Embryonic facial prominence (tissue), 1 donor: ENCODE measurements around the gene INPP5J.
"Not testable (repeated sequence)": the region's sequence is repeated elsewhere in the genome, so short reads cannot be mapped to it uniquely, and the experiment has no call there.

Experiments used
- DNase-seq: peaks from one replicate; pipeline ENCODE4 v3.0.0-alpha.2; 2016; ENCODE audit errors: extremely low spot score

The INPP5J gene

DNA sequence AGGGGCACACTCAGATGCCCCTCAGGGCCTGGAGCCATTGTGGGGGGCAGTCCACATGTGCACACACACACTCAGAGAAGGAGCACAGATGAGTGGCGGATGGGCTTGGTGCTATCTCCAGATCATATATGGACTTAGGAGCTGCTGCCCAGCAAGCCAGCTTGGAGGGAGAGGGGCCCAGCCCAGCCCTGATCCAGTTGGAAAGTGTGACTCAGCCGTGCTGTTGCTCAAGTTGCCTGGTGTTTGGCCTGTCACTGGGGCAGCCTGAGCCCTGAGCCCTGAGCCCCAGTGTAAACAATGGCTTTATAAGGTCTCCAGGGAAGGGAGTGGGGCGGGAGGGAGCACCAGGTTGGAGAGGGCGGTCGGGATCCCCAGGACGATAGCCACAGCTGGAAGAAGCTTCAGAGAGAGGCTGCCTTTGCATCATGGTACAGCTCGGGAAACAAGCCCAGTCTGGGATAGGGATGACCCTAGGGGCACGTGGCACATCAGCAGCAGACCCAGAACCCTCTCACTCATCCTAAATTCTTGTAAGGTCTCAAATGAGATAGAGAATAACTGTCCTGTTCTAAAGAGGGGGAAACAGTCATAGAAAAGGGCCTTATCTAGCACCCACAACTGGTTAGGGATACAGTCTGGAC is 20.2 kb upstream of the INPP5J start:
- no peak for DNase-seq

DNA sequence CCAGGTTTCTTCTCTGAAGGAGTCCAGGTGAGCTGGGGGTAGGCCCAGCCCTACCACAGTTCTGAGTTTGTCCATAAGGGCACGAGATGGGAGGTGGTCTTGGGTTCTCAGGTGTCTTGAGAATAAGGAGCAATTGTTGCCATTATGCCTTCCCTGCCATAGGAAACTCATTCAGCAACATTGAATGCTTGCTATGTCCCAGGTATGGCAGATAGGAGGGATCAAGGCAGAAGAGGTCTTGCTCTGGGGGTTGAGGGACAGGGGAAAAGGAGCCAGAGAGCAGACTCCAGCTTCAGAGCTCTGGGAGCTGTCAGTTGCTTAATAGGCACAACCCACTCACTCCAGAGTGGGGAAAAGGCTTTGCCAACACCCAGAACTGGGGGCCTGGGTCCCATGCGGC is 19.7 kb upstream of the INPP5J start:
- no peak for DNase-seq

DNA sequence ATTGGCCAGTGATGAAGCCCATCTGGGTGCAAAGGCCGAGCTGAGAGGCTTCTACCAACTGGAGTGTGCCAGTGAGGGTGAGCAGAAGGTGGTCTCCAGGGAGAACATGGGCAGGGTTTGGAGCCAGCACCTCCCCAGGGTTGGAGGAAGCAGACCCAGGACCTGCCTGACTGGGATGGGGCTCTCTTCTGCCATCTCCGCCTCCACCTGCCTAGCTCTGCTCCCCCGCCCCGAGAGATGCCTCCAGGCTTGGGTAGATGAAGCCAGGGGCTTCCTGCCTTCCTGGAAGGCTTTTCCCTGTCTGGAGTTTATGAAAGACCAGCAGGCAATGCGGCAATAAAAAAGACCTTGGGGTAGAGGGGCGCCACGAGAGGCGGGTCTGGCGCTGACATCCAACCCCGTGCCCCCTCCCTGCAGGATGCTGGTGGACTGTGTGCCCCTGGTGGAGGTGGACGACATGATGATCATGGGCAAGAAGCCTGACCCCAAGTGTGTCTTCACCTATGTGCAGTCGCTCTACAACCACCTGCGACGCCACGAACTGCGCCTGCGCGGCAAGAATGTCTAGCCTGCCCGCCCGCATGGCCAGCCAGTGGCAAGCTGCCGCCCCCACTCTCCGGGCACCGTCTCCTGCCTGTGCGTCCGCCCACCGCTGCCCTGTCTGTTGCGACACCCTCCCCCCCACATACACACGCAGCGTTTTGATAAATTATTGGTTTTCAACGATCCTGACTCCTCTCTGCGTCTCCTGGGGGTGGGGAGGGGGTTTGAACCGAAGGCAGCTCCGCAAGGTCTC is 18.7 kb upstream of the INPP5J start:
- DNase-seq, result no peak

DNA sequence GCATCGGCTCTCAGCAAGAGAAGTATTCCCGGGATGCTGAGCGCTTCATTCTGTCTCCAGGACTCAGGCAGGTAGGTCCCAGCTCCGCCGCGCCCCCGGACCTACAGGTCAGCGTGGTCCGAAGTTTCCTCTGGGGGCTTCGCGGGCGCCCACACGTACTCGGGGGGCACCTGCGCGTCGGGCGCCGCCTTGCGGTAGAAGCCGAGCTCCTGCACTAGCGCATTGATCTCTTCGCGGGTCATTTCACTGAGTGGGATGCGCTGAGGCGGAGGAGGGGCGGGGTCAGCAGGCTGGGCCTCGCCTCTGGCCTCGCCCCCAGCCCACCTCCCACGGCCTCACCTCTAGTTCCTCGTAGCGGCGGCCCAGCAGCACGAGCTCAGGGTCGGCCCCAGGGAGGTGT is 17.9 kb upstream of the INPP5J start:
- DNase-seq, result no peak

DNA sequence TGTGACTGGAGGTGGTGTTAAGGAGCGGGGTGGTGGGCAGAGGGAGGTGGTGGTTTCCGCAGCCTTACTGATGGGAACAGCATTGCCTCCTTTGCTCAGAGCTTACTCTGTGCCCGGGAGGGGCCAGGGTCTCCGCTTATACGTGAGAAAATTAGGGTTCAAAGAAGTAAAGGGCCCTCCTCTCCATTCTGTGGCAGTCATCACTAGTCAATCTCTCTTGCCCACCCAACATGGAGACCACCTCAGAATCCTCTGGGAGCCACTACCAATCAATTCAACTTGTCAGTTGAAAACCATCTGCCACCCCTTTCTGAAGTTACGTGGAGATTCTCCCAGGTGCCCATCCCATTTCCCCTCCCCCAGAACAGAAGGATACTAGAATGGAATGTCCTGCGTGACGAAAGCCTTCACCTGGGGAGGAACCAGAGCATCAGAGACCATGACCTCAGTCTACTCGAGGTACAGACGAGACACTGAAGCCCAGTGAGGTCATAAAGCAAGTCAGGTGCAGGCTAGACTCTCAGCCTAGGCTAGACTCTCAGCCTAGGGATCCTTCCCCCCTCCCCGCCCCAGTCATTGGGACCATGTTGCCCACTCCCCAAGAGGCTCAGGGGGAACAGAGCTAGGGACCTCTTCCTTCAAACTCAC is 17.4 kb upstream of the INPP5J start:
- no peak for DNase-seq

DNA sequence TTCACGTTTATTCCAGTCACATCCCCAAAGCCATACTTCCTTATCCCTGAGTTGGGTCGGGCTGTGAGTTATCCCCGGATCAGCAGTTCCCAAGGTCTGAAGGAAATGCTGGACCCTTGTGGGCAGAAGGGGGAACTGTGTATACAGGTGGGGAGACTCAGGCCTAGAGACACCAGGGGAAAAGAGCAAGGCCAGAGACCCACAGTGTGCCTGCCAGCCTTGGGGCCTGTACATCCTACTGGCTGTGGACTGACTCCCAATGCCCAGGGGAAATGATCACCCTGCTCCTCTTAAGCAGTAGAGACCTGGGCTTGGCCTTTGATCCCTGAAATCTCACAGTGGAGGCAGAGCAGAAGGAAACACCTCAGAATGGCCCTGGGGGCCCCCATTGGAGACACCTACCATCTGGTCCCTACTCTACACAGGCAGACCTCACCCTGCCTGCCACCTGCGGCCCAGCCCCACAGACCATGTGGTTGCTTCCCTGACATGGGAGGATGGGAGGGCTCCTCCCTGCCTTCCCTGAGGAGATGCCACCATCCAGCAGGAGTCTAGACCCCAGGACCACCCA is 16.7 kb upstream of the INPP5J start:
- no peak for DNase-seq

DNA sequence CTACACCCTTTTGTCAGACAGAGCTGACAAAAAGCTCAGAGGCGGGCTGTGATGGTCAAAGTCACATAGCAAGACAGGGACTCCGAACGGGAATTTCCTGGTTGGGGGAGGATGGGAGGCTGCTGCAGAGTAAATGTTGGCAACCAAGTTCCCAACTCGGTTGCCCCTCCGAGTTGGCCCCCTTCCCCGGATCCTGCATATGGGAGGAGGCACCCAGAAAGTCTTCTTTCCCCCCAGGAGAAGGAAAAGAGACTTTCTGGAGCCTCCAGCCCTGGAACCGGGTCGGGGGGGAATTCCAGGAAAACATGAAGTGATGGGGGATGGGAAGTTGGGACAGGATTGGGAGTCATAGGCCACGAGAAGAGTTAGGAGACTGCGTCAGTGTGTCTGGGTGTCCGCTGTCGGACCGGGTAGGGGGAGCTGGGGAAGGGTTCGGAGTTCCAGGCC is 16.0 kb upstream of the INPP5J start:
- DNase-seq, result no peak

DNA sequence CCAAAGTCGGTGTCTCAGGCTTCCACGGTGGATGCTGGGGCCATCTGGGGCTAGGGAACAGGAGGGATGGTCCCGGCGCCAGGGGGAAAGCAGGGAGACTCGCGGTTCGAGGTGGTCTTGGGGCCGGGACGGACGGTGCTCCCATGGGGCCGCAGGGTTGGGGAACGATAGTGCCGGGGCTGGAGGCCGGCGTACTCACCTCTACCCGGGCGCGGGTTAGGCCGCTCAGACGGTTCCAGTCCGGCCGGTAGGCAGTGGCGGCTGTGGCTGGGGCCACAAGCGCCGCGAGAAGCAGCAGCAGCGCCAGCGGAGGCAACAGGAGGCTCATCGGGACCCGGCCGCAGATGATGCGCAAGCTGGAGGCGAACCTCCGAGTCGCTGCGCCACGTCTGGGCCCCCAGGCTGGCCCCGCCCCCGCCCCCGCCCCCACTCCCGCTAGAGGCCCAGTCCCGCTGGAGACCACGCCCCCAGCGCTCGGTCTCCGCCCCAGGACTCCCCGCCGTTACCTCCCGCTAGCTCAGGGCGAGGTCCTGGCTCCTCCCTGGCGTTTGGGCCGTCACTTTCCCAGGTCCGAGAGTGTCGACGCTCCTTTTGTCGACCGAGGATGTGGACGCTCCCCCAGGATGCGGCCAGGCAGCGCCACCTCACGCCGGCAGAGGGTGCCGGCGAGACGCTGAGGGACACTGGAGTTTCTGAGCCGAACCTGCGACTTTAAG is 15.4 kb upstream of the INPP5J start, which contains the start of gene SELENOM:
Gene SELENOM, minus strand, starts transcription at position 391 of the 716 bp plus-strand sequence. Its CDS starts 63 bp downstream, at position 328.
- peak; percentile 85 for DNase-seq

DNA sequence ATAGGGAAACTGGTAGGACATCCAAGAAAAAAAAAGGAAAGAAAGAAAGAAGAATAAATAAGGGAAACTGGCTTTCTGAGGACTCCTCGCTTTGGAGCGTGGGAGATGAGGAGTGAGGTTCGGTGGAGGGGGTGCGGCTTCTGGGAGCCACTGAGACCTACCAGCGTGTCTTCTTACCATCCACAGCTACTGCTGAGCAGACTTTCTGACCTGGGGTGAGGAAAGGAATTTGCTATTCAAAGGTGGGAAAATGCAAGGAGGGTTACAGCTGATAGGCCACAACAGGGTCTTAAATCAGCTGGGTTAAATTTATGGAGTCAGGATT is 14.9 kb upstream of the INPP5J start:
- no peak for DNase-seq

DNA sequence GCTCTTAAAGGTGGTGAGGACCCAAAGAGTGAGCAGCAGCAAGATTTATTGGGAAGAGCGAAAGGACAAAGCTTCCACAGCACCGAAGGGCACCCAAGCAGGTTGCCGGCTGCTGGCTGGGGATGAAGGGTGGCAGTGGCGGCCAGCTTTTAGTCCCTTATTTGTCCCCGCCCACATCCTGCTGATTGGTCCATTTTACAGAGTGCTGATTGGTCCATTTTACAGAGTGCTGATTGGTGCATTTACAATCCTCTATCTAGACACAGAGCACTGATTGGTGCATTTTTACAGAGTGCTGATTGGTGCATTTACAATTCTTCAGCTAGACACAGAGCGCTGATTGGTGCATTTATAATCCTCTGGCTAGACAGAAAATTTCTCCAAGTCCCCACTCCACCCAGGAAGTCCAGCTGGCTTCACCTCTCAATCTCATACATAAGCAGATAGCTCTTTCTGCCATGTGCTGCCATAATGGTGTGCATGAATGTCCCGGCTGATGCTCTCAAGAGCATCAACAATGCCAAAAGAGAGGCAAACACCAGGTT is 10.1 kb upstream of the INPP5J start:
- DNase-seq, result not testable (repeated sequence)

DNA sequence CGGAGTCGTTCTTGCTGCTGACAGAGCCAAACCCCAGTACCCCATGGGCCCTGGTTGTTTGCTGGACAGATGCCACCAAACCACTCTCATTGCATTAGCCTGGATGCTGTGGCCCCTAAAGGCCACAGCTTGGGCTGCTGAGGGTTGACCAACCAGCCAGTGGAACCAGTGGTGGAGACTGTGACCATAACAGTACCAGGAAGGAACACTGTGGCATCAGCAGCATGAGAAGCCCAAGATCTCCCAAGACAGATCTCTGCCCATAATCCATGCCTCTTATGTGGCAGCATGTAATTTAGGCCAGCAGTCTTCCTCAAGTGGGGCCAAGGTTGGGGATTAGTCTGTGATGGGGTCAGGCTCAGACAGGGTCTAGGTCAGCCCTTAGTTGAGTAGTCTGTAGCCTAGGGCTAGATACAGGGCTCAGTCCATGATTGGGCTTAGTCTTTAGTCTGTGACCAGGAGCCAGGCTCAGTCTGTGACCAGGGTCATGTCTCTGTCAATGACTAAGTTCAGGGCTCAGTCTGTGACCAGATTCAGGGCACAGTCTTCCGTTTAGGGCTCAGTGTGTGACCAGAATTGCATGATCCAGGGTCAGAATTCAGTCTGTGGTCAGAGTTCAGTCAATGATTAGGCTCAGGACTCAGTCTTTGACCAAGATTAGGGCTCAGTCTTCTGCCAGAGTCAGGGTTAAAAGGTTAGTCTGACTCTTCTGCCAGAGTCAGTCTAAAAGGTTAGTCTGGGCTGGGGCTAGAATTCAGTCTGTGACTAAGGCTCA is 4.5 kb upstream of the INPP5J start:
- DNase-seq, result no peak

DNA sequence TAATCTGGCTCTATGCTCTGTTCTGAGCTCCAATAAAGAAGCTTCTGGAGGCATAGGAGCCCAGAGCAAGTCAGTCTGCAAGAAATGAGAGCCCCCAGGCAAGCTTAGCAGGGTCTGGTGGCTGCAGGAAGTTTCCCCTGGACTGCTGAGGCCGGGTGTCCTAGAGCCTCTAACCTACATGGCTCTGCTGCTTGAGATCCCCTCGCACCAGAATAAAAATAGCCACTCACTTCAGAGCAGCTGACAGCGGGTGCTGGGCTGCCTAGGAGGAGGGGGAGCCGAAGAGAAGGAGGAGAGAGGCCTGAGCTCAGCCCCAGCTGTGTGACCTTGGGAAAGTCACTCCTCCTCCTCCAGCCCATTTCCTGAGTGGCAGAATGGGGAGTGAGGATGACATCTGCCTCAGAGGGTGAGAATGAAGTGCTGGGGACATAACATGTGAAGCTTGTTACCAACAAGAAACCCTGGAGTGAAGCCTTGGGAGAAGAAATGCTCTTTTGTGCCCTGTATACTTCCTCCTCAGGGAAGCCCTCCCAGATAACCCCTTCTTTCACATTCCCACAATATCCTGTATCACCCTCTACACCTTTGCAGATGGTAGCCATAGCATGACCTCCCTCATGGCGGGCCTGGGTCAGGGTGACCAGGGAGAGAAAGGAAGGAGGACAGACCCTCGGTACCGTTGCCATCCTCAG is 3.6 kb upstream of the INPP5J start:
- no peak for DNase-seq

DNA sequence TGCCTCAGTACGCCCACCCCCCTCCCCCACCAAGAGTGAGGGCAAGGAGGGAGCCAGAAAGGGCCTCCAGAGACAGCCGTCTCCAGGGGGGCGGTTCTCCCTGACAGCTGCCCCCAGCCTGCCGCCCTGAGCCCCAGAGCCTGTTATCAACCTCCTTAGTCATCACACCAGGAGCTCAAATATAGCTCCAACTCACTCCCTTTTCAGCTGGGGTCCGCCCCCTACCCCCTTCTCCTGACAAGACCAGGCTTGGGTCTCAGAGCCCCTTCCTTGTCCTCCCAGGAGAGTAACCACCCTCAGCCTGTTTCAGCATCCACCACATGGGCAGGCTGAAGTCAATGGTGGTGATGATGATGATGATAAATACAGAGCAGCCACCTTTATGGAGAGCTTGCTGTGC is 2.5 kb upstream of the INPP5J start:
- no peak for DNase-seq

DNA sequence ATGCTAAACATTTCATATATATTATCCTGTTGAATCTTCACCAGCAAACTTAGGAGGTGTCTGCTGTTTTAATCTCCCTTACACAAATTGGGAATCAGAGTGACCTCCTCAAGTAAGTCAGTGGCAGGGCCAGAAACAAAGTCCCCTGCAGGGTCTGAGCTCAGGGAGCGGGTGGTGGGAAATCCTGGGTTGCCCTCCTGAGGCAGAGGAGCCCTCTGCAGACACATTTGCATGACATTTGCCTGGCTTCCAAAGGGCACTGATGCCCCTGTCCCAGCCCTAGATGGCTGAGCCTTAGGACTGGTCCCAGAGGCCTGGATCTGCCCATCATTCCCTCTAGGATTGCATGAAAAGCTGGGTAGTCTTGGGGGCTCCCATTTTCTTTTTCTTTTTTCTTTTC is 2.1 kb upstream of the INPP5J start:
- no peak for DNase-seq

DNA sequence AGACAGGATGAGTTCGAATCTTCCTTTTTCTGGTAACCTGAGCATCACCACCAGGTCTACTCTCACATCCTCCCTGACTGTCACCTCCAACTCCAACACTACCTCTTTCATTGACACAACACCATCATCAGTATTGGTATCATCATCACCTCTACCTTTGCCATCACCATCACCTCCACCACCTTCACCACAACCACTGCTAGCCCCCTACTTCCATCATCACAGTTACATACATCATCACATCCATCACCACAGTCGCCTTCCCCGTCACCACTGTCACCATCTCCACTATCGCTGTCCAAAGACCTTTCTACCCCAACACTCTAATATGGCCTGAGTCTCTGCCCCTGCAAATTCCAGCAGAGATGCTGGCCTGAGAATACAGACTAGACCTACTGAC is 1.4 kb upstream of the INPP5J start:
- no peak for DNase-seq

DNA sequence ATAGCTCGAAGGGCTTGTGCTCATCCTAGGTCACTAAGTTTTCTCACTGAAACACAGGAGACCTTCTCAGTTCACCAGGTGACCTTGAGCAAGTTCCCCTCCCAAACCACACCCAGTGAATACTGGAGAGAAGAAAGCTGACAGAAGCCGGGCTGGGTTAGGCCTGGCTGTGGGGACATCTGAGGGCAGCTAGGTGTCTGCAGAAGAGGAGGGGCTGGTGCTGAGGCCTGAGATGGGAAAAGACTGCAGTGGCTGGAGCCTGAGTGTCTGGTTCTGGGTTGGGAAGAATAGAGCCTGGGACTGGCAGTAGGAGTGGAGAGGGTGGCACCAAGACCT is 602 bp upstream of the INPP5J start:
- no peak for DNase-seq

DNA sequence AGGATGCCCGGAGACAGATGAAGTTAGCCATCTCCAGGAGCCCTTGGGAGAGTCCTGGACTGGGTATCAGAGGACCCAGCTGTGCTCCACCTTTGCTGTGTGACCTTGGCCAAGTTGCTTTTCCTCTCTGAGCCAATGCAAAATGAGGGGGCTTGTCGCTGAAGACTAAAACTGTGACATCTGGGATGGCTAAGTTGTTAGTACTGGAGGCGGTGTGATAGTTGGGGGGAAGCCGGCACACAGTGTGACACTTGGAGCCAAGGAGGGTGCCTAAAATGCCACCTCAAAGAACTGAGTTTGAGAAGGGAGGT is 481 bp downstream of the INPP5J start:
- no peak for DNase-seq

DNA sequence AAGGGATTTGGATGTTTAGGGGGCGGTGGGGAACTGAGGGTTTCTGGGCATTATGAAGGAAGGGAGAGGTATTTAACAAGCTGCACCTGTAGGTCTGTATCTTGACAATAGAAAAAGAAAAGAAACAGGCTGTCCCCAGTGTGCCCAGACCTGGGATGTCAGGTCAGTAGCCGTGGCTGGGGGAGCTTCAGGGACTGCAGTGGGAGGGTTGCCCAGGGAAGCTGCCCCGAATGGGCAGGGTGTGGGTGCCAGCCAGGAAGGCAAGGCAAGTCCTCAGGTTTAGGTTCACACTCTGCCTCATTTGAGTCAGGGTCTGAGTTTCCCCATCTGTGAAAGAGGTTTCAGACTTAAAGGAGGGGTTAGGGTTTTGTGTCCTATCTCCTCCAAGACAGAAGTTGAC is 1.5 kb downstream of the INPP5J start:
- no peak for DNase-seq

DNA sequence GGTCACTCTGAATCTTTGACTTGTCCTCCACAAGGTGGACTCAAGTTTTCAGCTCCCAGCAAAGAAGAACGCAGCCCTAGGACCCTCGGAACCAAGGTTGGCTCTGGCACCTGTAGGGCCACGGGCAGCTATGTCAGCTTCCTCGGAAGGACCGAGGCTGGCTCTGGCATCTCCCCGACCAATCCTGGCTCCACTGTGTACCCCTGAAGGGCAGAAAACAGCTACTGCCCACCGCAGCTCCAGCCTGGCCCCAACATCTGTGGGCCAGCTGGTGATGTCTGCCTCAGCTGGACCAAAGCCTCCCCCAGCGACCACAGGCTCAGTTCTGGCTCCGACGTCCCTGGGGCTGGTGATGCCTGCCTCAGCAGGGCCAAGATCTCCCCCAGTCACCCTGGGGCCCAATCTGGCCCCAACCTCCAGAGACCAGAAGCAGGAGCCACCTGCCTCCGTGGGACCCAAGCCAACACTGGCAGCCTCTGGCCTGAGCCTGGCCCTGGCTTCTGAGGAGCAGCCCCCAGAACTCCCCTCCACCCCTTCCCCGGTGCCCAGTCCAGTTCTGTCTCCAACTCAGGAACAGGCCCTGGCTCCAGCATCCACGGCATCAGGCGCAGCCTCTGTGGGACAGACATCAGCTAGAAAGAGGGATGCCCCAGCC is 2.2 kb downstream of the INPP5J start:
- no peak for DNase-seq

DNA sequence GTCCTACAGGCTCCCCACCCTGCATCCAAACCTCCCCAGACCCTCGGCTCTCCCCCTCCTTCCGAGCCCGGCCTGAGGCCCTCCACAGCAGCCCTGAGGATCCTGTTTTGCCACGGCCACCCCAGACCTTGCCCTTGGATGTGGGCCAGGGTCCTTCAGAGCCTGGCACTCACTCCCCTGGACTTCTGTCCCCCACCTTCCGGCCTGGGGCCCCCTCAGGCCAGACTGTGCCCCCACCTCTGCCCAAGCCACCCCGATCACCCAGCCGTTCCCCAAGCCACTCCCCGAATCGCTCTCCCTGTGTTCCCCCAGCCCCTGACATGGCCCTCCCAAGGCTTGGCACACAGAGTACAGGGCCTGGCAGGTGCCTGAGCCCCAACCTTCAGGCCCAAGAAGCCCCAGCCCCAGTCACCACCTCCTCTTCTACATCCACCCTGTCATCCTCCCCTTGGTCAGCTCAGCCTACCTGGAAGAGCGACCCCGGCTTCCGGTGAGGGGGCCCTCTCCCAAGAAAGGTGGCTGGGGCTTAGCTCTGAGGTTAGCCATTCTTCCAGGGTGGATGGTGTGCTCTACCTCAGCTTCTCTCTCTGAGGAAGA is 2.9 kb downstream of the INPP5J start:
- no peak for DNase-seq
